BLaER1 (cell line): Measurements from ENCODE around the gene MITF.

Experiments used
- H3K27ac ChIP-seq: shearing (Covaris generic); formaldehyde crosslinking; 2 replicates; pipeline ENCODE4 v1.8.1; 2022
- H3K27me3 ChIP-seq: shearing (Covaris generic); formaldehyde crosslinking; 2 replicates; pipeline ENCODE4 v1.8.1; 2022
- H3K36me3 ChIP-seq: shearing (Covaris generic); formaldehyde crosslinking; 2 replicates; pipeline ENCODE4 v1.8.1; 2022
- H3K4me1 ChIP-seq: shearing (Covaris generic); formaldehyde crosslinking; 2 replicates; pipeline ENCODE4 v1.8.1; 2022
- H3K4me2 ChIP-seq: shearing (Covaris generic); formaldehyde crosslinking; 2 replicates; pipeline ENCODE4 v1.8.1; 2022
- H3K4me3 ChIP-seq: shearing (Covaris generic); formaldehyde crosslinking; 2 replicates; pipeline ENCODE4 v1.8.1; 2022
- H3K9ac ChIP-seq: shearing (Covaris generic); formaldehyde crosslinking; 2 replicates; pipeline ENCODE4 v1.8.1; 2022
- H3K9me3 ChIP-seq: shearing (Covaris generic); formaldehyde crosslinking; 2 replicates; pipeline ENCODE4 v1.8.1; 2022
- H4K20me1 ChIP-seq: shearing (Covaris generic); formaldehyde crosslinking; 2 replicates; pipeline ENCODE4 v1.8.1; 2022
- Cebpa-rat ChIP-seq: shearing (Covaris generic); IDR thresholded peaks from 2 replicates; pipeline ENCODE4 v1.8.1; 2022

The MITF gene

DNA sequence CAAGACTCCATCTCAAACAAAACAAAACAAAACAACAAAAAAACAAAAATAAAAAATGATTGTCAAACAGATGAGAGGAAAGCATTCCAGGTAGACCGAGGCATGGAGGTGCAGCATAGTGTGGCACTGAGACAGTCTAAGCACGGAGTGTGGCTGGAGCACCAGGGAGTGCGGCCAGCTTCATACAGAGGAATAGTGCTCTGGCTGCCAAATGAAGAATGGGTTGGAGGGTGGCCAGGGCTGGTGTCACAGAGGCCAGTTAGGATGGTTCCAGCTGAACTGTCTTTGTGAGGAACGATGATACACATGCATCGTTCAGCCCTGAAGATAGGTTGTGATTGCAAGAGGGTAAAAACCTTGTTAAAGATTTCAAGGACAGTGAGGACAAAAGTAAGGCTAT is 28.3 kb downstream of the MITF start:
- no peak for TF ChIP-seq Cebpa-rat
- no peaks in the 10 kb centered on the region for H3K9me3 ChIP-seq
- no peaks in the 10 kb centered on the region for H3K27me3 ChIP-seq
- H3K36me3 ChIP-seq: no peaks in the 10 kb centered on the region
- peaks cover 18% of the 10 kb centered on the region; the same call in 1 of the 2 replicates for H3K4me1 ChIP-seq
- no peak overlapping the region for H3K27ac ChIP-seq
- no peak overlapping the region for H3K4me3 ChIP-seq
- no peaks in the 10 kb centered on the region for H4K20me1 ChIP-seq
- no peak overlapping the region for H3K4me2 ChIP-seq
- H3K9ac ChIP-seq: no peak overlapping the region

DNA sequence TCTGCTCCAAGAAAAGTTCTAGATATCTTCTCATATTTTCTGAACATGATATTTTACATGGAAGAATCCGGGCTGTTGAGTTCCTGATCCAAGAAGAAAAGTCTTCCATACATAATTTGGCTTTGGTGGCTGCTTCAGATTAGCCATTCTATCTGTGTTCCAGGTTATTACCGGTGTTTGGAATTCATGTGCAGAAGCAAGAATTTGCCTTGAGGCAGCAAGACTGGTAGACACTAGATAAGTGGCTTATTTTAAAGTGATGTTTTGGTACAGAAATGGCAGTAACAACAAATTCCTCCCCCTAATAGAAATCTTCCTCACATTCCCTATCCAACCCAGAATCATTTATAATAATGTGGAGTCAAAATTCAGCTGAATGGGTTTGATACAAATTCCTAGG is 29.2 kb downstream of the MITF start:
- no peaks in the 10 kb centered on the region for H3K9me3 ChIP-seq
- H3K4me1 ChIP-seq: peaks cover 17% of the 10 kb centered on the region; the same call in 1 of the 2 replicates
- no peak overlapping the region for H3K9ac ChIP-seq
- H3K27me3 ChIP-seq: no peaks in the 10 kb centered on the region
- no peak overlapping the region for H3K27ac ChIP-seq
- H4K20me1 ChIP-seq: no peaks in the 10 kb centered on the region
- TF ChIP-seq Cebpa-rat: no peak
- no peak overlapping the region for H3K4me2 ChIP-seq
- no peak overlapping the region for H3K4me3 ChIP-seq
- no peaks in the 10 kb centered on the region for H3K36me3 ChIP-seq

GRCh38 chr3:69770219-69770618 is 31.0 kb downstream of the MITF start:
- Histone ChIP-seq H3K4me1 (no peaks in the 10 kb centered on the region; the same call in 1 of the 2 replicates), H3K4me2 (no peak overlapping the region), H3K9me3 (no peaks in the 10 kb centered on the region), H3K4me3 (no peak overlapping the region), H3K36me3 (no peaks in the 10 kb centered on the region), H3K9ac (no peak overlapping the region), H4K20me1 (no peaks in the 10 kb centered on the region), H3K27ac (no peak overlapping the region), H3K27me3 (no peaks in the 10 kb centered on the region)
- TF ChIP-seq Cebpa-rat: no peak

DNA sequence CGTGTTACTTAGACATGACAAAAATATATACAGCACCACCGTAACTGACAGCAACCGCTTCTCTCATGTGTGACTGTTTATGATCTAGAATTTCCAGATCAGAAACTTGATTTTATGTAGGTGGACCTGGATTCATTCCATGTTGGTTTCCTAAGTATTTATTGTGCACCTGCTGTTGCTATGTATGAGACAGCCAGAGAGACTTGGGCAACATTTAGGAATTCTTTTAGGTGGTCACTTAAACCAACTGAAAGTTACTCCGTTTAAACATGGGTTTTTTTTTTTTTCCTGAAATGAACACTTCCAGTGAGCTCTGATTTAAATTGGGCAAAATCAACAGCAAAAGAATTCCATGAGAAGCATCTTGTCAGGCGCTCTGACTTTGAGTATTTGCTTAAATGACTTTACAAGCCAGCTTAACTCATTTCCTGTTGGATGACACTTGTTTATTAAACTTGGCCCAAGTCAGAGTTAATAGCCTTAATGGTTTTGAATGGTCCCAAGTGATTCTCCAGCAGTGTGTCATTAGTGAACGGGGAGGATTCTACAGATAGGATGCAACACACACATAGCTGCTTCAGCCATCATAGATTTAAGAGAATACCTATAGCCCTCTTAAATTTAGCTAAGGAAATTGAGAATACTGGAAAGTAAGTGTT is 31.8 kb downstream of the MITF start:
- Histone ChIP-seq H3K36me3 (no peaks in the 10 kb centered on the region), H3K9me3 (no peaks in the 10 kb centered on the region), H3K4me2 (no peak overlapping the region), H3K4me3 (no peak overlapping the region), H3K27me3 (no peaks in the 10 kb centered on the region), H3K9ac (no peak overlapping the region), H4K20me1 (no peaks in the 10 kb centered on the region), H3K4me1 (no peaks in the 10 kb centered on the region; the same call in 1 of the 2 replicates), H3K27ac (no peak overlapping the region)
- TF ChIP-seq Cebpa-rat: no peak

DNA sequence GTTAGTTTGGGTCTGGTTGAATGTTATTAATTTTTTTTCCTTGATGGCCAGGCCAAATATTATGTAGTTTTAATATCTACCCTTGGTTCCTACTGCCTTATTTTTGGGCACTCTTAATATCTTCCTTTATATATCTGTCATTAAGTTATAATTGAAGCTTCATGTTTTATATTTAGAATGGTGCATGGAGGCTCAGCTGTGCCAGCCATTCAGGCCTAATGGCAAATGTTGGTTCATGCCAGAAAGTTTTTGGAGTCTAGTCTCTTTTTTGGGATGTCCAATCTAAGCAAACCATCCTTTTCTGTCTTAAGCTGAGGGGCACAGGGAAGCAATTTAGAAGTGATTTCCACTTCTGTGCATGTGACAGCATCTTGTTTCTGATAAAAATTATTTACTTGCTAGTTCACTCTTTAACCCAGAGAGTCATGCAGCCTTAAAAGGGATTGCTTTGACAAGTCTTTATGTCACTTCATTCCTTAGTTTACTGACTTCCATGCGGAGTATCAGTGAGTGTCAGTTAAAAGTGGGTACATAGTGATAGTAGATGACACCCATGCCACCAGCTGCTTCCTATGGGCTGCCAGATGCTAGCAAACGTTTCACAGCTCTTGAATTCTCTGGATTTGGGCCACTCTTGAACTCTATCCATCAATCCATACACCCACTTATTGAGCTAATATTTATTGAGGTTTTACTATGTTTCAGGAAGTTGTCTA is 33.0 kb downstream of the MITF start:
- no peak overlapping the region for H3K4me3 ChIP-seq
- no peaks in the 10 kb centered on the region; the same call in 1 of the 2 replicates for H3K4me1 ChIP-seq
- no peaks in the 10 kb centered on the region for H4K20me1 ChIP-seq
- H3K9ac ChIP-seq: no peak overlapping the region
- no peaks in the 10 kb centered on the region for H3K36me3 ChIP-seq
- H3K4me2 ChIP-seq: no peak overlapping the region
- no peak overlapping the region for H3K27ac ChIP-seq
- H3K27me3 ChIP-seq: no peaks in the 10 kb centered on the region
- no peak for TF ChIP-seq Cebpa-rat
- no peaks in the 10 kb centered on the region for H3K9me3 ChIP-seq

DNA sequence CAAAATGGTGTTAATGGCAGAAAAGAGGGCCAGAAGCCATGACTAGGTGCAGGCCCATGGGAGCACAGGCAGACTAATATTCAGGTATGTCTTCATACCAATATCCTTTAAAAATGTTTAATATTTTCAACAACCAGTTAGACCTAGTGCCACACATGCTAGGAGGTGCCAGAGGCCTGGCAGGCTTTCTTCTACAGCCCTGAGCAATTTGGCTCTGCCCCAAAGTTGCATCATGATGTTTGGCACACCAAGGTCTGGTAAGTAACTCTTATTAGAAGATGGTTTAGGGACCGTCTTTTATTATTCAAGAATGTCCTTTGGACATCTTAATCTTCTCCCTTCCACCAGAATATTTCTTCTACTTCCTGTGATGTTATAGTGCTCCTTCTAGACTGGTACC is 34.8 kb downstream of the MITF start:
- no peaks in the 10 kb centered on the region for H4K20me1 ChIP-seq
- TF ChIP-seq Cebpa-rat: no peak
- H3K4me1 ChIP-seq: no peaks in the 10 kb centered on the region; the same call in 1 of the 2 replicates
- no peak overlapping the region for H3K4me2 ChIP-seq
- H3K4me3 ChIP-seq: no peak overlapping the region
- no peak overlapping the region for H3K9ac ChIP-seq
- H3K9me3 ChIP-seq: no peaks in the 10 kb centered on the region
- H3K27me3 ChIP-seq: no peaks in the 10 kb centered on the region
- H3K27ac ChIP-seq: no peak overlapping the region
- H3K36me3 ChIP-seq: no peaks in the 10 kb centered on the region

- no peaks in the 10 kb centered on the region for H4K20me1 ChIP-seq
- TF ChIP-seq Cebpa-rat: no peak
These were observed 36.5 kb downstream of the MITF start for GRCh38 chr3:69775751-69776150.

GRCh38 chr3:69776289-69776688 is 37.0 kb downstream of the MITF start:
- Histone ChIP-seq H3K4me1 (no peaks in the 10 kb centered on the region), H4K20me1 (no peaks in the 10 kb centered on the region), H3K4me3 (no peak overlapping the region), H3K27me3 (no peaks in the 10 kb centered on the region), H3K9ac (no peak overlapping the region), H3K27ac (no peak overlapping the region), H3K4me2 (no peak overlapping the region), H3K9me3 (no peaks in the 10 kb centered on the region), H3K36me3 (no peaks in the 10 kb centered on the region)
- TF ChIP-seq Cebpa-rat: no peak

More at GRCh38 chr3:69775751-69776150, 36.5 kb downstream of the MITF start:
- Histone ChIP-seq H3K9me3 (no peaks in the 10 kb centered on the region), H3K4me2 (no peak overlapping the region), H3K27ac (no peak overlapping the region), H3K4me1 (no peaks in the 10 kb centered on the region; the same call in 1 of the 2 replicates), H3K4me3 (no peak overlapping the region), H3K36me3 (no peaks in the 10 kb centered on the region), H3K27me3 (no peaks in the 10 kb centered on the region), H3K9ac (no peak overlapping the region)

GRCh38 chr3:69776920-69777581 is 37.8 kb downstream of the MITF start:
- Histone ChIP-seq H3K4me2 (no peak overlapping the region), H3K9me3 (no peaks in the 10 kb centered on the region), H3K4me3 (no peak overlapping the region), H3K4me1 (no peaks in the 10 kb centered on the region), H3K36me3 (no peaks in the 10 kb centered on the region), H3K9ac (no peak overlapping the region), H4K20me1 (no peaks in the 10 kb centered on the region), H3K27me3 (no peaks in the 10 kb centered on the region), H3K27ac (no peak overlapping the region)
- TF ChIP-seq Cebpa-rat: no peak

DNA sequence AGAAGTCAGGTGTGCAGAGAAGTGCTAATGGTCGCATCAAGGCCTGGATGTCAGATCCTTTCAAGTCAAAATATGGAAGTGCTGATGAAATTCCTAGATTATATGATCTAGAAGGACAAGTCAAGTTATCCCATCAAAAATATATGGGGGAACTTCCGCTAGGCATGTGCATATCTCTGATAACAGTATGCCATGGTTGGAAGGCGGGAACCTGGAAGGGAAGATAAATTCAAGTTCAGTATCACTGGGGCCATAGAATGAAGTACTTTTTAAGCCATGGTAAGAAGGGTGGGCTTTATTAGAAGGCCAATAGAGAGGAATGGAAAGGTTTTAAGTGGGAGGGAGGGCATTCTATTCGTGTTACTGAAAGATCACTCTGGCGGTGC is 38.3 kb downstream of the MITF start:
- no peak overlapping the region for H3K9ac ChIP-seq
- no peaks in the 10 kb centered on the region for H3K27me3 ChIP-seq
- H3K4me2 ChIP-seq: no peak overlapping the region
- no peak overlapping the region for H3K27ac ChIP-seq
- no peak for TF ChIP-seq Cebpa-rat
- no peaks in the 10 kb centered on the region for H4K20me1 ChIP-seq
- no peaks in the 10 kb centered on the region for H3K36me3 ChIP-seq
- H3K4me1 ChIP-seq: no peaks in the 10 kb centered on the region
- H3K4me3 ChIP-seq: no peak overlapping the region
- H3K9me3 ChIP-seq: no peaks in the 10 kb centered on the region
